Memory B cell (primary cell): ENCODE measurements around the gene TM4SF1.

Experiments used
- ATAC-seq: fragments of 150-1000 bp; cut with Tn5 transposase; 2 replicates; pipeline ENCODE4 v1.10.0; 2021; ENCODE audit warnings: low read depth, mild to moderate bottlenecking, moderate library complexity
- DNase-seq, 2 donors: peaks; one replicate each; pipeline ENCODE4 v3.0.0; 2022; ENCODE audit warnings: low spot score in 2 of 2
- H3K27ac Mint-ChIP-seq: one replicate; pipeline ENCODE4 v1.8.0; 2022; ENCODE audit warnings: mild to moderate bottlenecking, moderate library complexity, mixed read lengths
- H3K27me3 Mint-ChIP-seq: one replicate; pipeline ENCODE4 v1.8.0; 2022; ENCODE audit warnings: mixed read lengths
- H3K36me3 Mint-ChIP-seq: one replicate; pipeline ENCODE4 v1.8.0; 2022; ENCODE audit warnings: mild to moderate bottlenecking, mixed read lengths
- H3K4me1 Mint-ChIP-seq: one replicate; pipeline ENCODE4 v1.8.0; 2022; ENCODE audit warnings: mixed read lengths
- H3K4me3 Mint-ChIP-seq: one replicate; pipeline ENCODE4 v1.8.0; 2022; ENCODE audit warnings: mild to moderate bottlenecking, moderate library complexity, mixed read lengths
- H3K9me3 Mint-ChIP-seq: one replicate; pipeline ENCODE4 v1.8.0; 2022; ENCODE audit warnings: mixed read lengths

TM4SF1 gene

GRCh38 chr3:149377408-149378364, at the start of gene TM4SF1:
Gene TM4SF1 (minus strand): TSS chr3:149377649. CDS start chr3:149377547, 102 bp downstream.
- H3K27ac Mint-ChIP-seq: no peak within 1 kb of the TSS
- H3K27me3 Mint-ChIP-seq: peaks cover 7% of the 10 kb centered on the region
- H3K4me3 Mint-ChIP-seq: no peak within 1 kb of the TSS
- H3K9me3 Mint-ChIP-seq: no peaks in the 10 kb centered on the region
- H3K36me3 Mint-ChIP-seq: peaks cover 2% of the 10 kb centered on the region
- no peak for ATAC-seq
- DNase-seq: no peak
- H3K4me1 Mint-ChIP-seq: peaks cover 2% of the 10 kb centered on the region

GRCh38 chr3:149426325-149426724, 48.9 kb upstream of the TM4SF1 start:
- no peak for ATAC-seq
- H3K9me3 Mint-ChIP-seq: no peaks in the 10 kb centered on the region
- H3K36me3 Mint-ChIP-seq: no peaks in the 10 kb centered on the region

GRCh38 chr3:149424918-149425317, 47.5 kb upstream of the TM4SF1 start:
- H3K36me3 Mint-ChIP-seq: no peaks in the 10 kb centered on the region
- peaks cover 10% of the 10 kb centered on the region for H3K27me3 Mint-ChIP-seq
- no peak overlapping the region for H3K27ac Mint-ChIP-seq
- ATAC-seq (no peak), DNase-seq (no peak)
- H3K4me3 Mint-ChIP-seq: no peak overlapping the region
- H3K9me3 Mint-ChIP-seq: no peaks in the 10 kb centered on the region
- no peaks in the 10 kb centered on the region for H3K4me1 Mint-ChIP-seq

More at GRCh38 chr3:149426325-149426724, 48.9 kb upstream of the TM4SF1 start:
- Mint-ChIP-seq H3K27me3 (peaks cover 10% of the 10 kb centered on the region), H3K27ac (no peak overlapping the region), H3K4me1 (no peaks in the 10 kb centered on the region), H3K4me3 (no peak overlapping the region)
- no peak for DNase-seq

GRCh38 chr3:149421764-149422163, 44.3 kb upstream of the TM4SF1 start:
- no peak overlapping the region for H3K27ac Mint-ChIP-seq
- DNase-seq: no peak
- H3K4me1 Mint-ChIP-seq: no peaks in the 10 kb centered on the region
- H3K27me3 Mint-ChIP-seq: peaks cover 6% of the 10 kb centered on the region
- H3K4me3 Mint-ChIP-seq: no peak overlapping the region
- no peaks in the 10 kb centered on the region for H3K36me3 Mint-ChIP-seq
- ATAC-seq: no peak
- H3K9me3 Mint-ChIP-seq: no peaks in the 10 kb centered on the region

GRCh38 chr3:149419816-149420215, 42.4 kb upstream of the TM4SF1 start:
- peaks cover 2% of the 10 kb centered on the region for H3K4me1 Mint-ChIP-seq
- no peak for DNase-seq

GRCh38 chr3:149417727-149418126, 40.3 kb upstream of the TM4SF1 start:
- no peak overlapping the region for H3K4me3 Mint-ChIP-seq
- no peak for DNase-seq
- peaks cover 6% of the 10 kb centered on the region for H3K27me3 Mint-ChIP-seq
- H3K27ac Mint-ChIP-seq: no peak overlapping the region
- no peak for ATAC-seq
- peaks cover 2% of the 10 kb centered on the region for H3K4me1 Mint-ChIP-seq
- H3K9me3 Mint-ChIP-seq: no peaks in the 10 kb centered on the region
- no peaks in the 10 kb centered on the region for H3K36me3 Mint-ChIP-seq

More at GRCh38 chr3:149419816-149420215, 42.4 kb upstream of the TM4SF1 start:
- Mint-ChIP-seq H3K4me3 (no peak overlapping the region), H3K27ac (no peak overlapping the region), H3K27me3 (peaks cover 6% of the 10 kb centered on the region), H3K9me3 (no peaks in the 10 kb centered on the region), H3K36me3 (no peaks in the 10 kb centered on the region)
- no peak for ATAC-seq

GRCh38 chr3:149417174-149417573, 39.7 kb upstream of the TM4SF1 start:
- DNase-seq: no peak

GRCh38 chr3:149415484-149415883, 38.0 kb upstream of the TM4SF1 start:
- ATAC-seq: no peak
- H3K36me3 Mint-ChIP-seq: no peaks in the 10 kb centered on the region
- H3K27ac Mint-ChIP-seq: no peak overlapping the region
- peaks cover 3% of the 10 kb centered on the region for H3K27me3 Mint-ChIP-seq
- no peak for DNase-seq
- H3K9me3 Mint-ChIP-seq: no peaks in the 10 kb centered on the region
- H3K4me3 Mint-ChIP-seq: no peak overlapping the region
- H3K4me1 Mint-ChIP-seq: peaks cover 2% of the 10 kb centered on the region

More at GRCh38 chr3:149417174-149417573, 39.7 kb upstream of the TM4SF1 start:
- Mint-ChIP-seq H3K4me1 (peaks cover 2% of the 10 kb centered on the region), H3K36me3 (no peaks in the 10 kb centered on the region), H3K27me3 (peaks cover 4% of the 10 kb centered on the region), H3K9me3 (no peaks in the 10 kb centered on the region), H3K4me3 (no peak overlapping the region), H3K27ac (no peak overlapping the region)
- peak; percentile 44 for ATAC-seq

- no peak for DNase-seq
- ATAC-seq: no peak
- Mint-ChIP-seq H3K9me3 (no peaks in the 10 kb centered on the region), H3K4me3 (no peak overlapping the region), H3K27ac (no peak overlapping the region), H3K36me3 (no peaks in the 10 kb centered on the region), H3K4me1 (peaks cover 2% of the 10 kb centered on the region), H3K27me3 (peaks cover 3% of the 10 kb centered on the region)
Measured at GRCh38 chr3:149414557-149415231, 37.2 kb upstream of the TM4SF1 start.

- Mint-ChIP-seq H3K27me3 (peaks cover 3% of the 10 kb centered on the region), H3K4me1 (peaks cover 2% of the 10 kb centered on the region), H3K36me3 (no peaks in the 10 kb centered on the region), H3K4me3 (no peak overlapping the region), H3K27ac (no peak overlapping the region), H3K9me3 (no peaks in the 10 kb centered on the region)
- ATAC-seq: no peak
- no peak for DNase-seq
Measured at GRCh38 chr3:149411583-149411982, 34.1 kb upstream of the TM4SF1 start.

- ATAC-seq (no peak), DNase-seq (no peak)
- no peaks in the 10 kb centered on the region for H3K9me3 Mint-ChIP-seq
- no peaks in the 10 kb centered on the region for H3K36me3 Mint-ChIP-seq
- H3K27me3 Mint-ChIP-seq: no peaks in the 10 kb centered on the region
- no peak overlapping the region for H3K27ac Mint-ChIP-seq
- H3K4me3 Mint-ChIP-seq: no peak overlapping the region
- no peaks in the 10 kb centered on the region for H3K4me1 Mint-ChIP-seq
Measured at GRCh38 chr3:149409351-149409750, 31.9 kb upstream of the TM4SF1 start.

- no peak for ATAC-seq
- no peaks in the 10 kb centered on the region for H3K27me3 Mint-ChIP-seq
Measured at GRCh38 chr3:149407898-149408297, 30.4 kb upstream of the TM4SF1 start.

GRCh38 chr3:149406244-149406752, 28.8 kb upstream of the TM4SF1 start:
- Mint-ChIP-seq H3K27me3 (no peaks in the 10 kb centered on the region), H3K9me3 (no peaks in the 10 kb centered on the region), H3K27ac (no peak overlapping the region), H3K4me3 (no peak overlapping the region), H3K4me1 (no peaks in the 10 kb centered on the region), H3K36me3 (no peaks in the 10 kb centered on the region)
- DNase-seq (no peak), ATAC-seq (no peak)

More at GRCh38 chr3:149407898-149408297, 30.4 kb upstream of the TM4SF1 start:
- Mint-ChIP-seq H3K9me3 (no peaks in the 10 kb centered on the region), H3K4me3 (no peak overlapping the region), H3K4me1 (no peaks in the 10 kb centered on the region), H3K27ac (no peak overlapping the region), H3K36me3 (no peaks in the 10 kb centered on the region)
- no peak for DNase-seq

GRCh38 chr3:149403443-149403842, 26.0 kb upstream of the TM4SF1 start:
- Mint-ChIP-seq H3K4me1 (no peaks in the 10 kb centered on the region), H3K27ac (no peak overlapping the region), H3K36me3 (no peaks in the 10 kb centered on the region), H3K27me3 (no peaks in the 10 kb centered on the region), H3K4me3 (no peak overlapping the region), H3K9me3 (no peaks in the 10 kb centered on the region)
- ATAC-seq (no peak), DNase-seq (no peak)
